B cell (primary cell): ENCODE data around the gene CASTOR1.

ENCODE experiments used
- CTCF ChIP-seq: fragments of 200-600 bp; IDR thresholded peaks from one replicate; pipeline ENCODE4 v1.8.0; 2022; ENCODE audit warnings: antibody characterized with exemption, mild to moderate bottlenecking
- EZH2 ChIP-seq: IDR thresholded peaks from 2 replicates; pipeline ENCODE4 v1.6.1; 2012; ENCODE audit warnings: borderline replicate concordance, low read depth, mild to moderate bottlenecking, moderate library complexity, low read length; ENCODE audit not compliant: insufficient read depth, poor library complexity, severe bottlenecking

- TF ChIP-seq CTCF (no peak), EZH2 (no peak)
Observed at GRCh38 chr22:30274437-30274812, 14.9 kb downstream of the CASTOR1 start.
